Measurements from ENCODE around the gene PPP1R9B. TPM values are rescaled to one million over a fixed set of nuclear protein-coding genes. Genes with fewer than 3 reads are reported as not detected.
A peak's percentile ranks its signal among the peaks of the same experiment; 100 is the strongest.

PPP1R9B gene
- total RNA-seq, 4 donors from 2014 or later, result 20.2 to 46.3 (median 37.5) TPM

DNA sequence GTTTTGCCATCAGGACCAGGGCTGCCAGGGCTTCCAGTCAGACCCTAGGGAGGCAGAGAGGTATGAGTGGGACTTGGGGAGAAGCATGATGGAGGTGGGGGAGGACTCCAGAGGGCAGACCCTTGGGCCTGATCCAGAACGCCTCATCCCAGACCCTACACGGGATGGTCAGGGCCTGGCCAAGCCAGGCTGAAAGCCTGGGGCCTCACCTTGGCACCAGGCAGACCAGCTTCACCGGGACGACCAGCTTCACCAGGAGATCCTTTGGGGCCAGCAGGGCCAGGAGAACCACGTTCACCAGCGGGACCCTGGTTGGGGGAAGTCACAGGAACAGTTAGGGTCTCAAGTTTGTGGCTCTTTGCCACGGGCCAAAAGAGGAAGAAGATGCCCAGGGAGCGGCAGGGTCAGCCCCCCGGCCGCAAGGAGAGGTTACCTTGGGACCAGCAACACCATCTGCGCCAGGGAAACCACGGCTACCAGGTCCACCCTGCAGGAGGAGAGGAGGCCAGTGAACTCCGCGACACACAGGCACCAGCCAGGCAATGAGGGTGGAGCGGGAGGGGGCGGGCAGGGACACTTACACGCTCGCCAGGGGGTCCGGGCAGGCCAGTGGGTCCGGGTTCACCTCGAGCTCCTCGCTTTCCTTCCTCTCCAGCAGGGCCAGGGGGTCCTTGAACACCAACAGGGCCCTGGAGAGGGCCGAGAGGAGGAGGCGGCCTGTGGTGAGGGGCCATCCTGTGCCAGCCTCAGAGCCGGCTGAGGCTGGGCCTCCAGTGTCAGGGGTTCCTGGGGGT lies 43.9 kb upstream of the PPP1R9B start:
- DNase-seq (ENCODE audit: extremely low spot score), result no peak
- Histone ChIP-seq H3K27ac (replicated peaks in 1 of 4) (peak overlapping the region in 2 of 4 donors; percentile 93 to 94), H3K4me3 (no peak overlapping the region), H3K9me3 (no peaks in the 10 kb centered on the region), H3K36me3 (peaks cover 54 to 90% (median 88%) of the 10 kb centered on the region in 4 donors), H3K27me3 (no peaks in the 10 kb centered on the region), H3K4me1 (peaks cover 14 to 65% (median 54%) of the 10 kb centered on the region in 4 donors)
- WGBS, result 69% methylated on average over 22 of the region's 25 CpGs
- intact Hi-C loops (cut with DNase I), result no loop called here
- TF ChIP-seq CTCF (IDR thresholded peaks at IDR 0.05), result no peak
- no peak for TF ChIP-seq POLR2AphosphoS5 (IDR thresholded peaks at IDR 0.05)
- no peak for TF ChIP-seq EP300 (IDR thresholded peaks at IDR 0.05)
- TF ChIP-seq POLR2A (IDR thresholded peaks at IDR 0.05; ENCODE audit: low read depth), result no peak

GRCh38 chr17:50192618-50193291 lies 42.3 kb upstream of the PPP1R9B start:
- no peak for DNase-seq (ENCODE audit: extremely low spot score)
- 86% methylated on average over 14 of the region's 16 CpGs for WGBS
- TF ChIP-seq POLR2A (IDR thresholded peaks at IDR 0.05; ENCODE audit: low read depth) (no peak), EP300 (IDR thresholded peaks at IDR 0.05) (no peak), CTCF (IDR thresholded peaks at IDR 0.05) (no peak), POLR2AphosphoS5 (IDR thresholded peaks at IDR 0.05) (no peak)
- Histone ChIP-seq H3K4me3 (no peak overlapping the region), H3K36me3 (peaks cover 63 to 100% (median 99%) of the 10 kb centered on the region in 4 donors), H3K27me3 (no peaks in the 10 kb centered on the region), H3K4me1 (peaks cover 0 to 64% (median 41%) of the 10 kb centered on the region in 4 donors), H3K27ac (replicated peaks in 1 of 4) (peak overlapping the region in 1 of 4 donors; percentile 42), H3K9me3 (no peaks in the 10 kb centered on the region)
- intact Hi-C loops (cut with DNase I), result no loop called here

DNA sequence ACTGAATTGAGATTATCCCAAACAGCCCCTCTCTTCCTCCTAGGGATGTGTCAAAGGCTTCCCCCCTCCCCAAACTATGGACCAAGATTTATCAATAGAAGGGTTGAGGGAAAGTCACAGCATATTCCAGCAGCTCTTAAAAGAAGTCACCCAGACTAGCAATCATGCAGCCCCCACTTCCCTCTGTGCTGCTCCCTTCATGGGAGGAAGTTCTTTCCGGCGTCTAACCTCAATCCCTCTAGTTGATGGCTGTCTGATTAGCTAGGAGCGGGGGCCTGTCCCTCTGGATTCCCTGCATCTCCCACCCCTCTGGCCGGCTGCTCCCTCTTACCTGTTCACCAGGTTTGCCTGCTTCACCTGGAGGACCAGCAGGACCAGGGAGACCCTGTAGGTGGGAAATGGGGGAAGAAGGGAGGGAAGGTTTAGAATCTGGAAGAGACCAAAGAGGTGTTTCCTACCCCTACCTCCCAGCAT lies 41.7 kb upstream of the PPP1R9B start:
- peaks cover 0 to 59% (median 37%) of the 10 kb centered on the region in 4 donors for H3K4me1 ChIP-seq
- H3K27ac ChIP-seq (replicated peaks in 1 of 4), result peak overlapping the region in 1 of 4 donors; percentile 42
- WGBS, result 83% methylated on average over 4 of the region's 4 CpGs
- intact Hi-C loops (cut with DNase I), result no loop called here
- H3K27me3 ChIP-seq, result no peaks in the 10 kb centered on the region
- peaks cover 68 to 100% (median 99%) of the 10 kb centered on the region in 4 donors for H3K36me3 ChIP-seq
- no peak overlapping the region for H3K4me3 ChIP-seq
- DNase-seq (ENCODE audit: extremely low spot score), result no peak
- TF ChIP-seq POLR2A (IDR thresholded peaks at IDR 0.05; ENCODE audit: low read depth) (no peak), EP300 (IDR thresholded peaks at IDR 0.05) (no peak), CTCF (IDR thresholded peaks at IDR 0.05) (no peak), POLR2AphosphoS5 (IDR thresholded peaks at IDR 0.05) (no peak)
- no peaks in the 10 kb centered on the region for H3K9me3 ChIP-seq

GRCh38 chr17:50191359-50192143 lies 41.1 kb upstream of the PPP1R9B start:
- intact Hi-C loops (cut with DNase I), result no loop called here
- Histone ChIP-seq H3K4me3 (no peak overlapping the region), H3K27ac (replicated peaks in 1 of 4) (peak overlapping the region in 1 of 4 donors; percentile 42), H3K27me3 (no peaks in the 10 kb centered on the region), H3K4me1 (peaks cover 0 to 55% (median 33%) of the 10 kb centered on the region in 4 donors), H3K9me3 (no peaks in the 10 kb centered on the region), H3K36me3 (peaks cover 74 to 100% (median 99%) of the 10 kb centered on the region in 4 donors)
- WGBS, result 73% methylated on average over 14 of the region's 21 CpGs
- TF ChIP-seq POLR2A (IDR thresholded peaks at IDR 0.05; ENCODE audit: low read depth) (no peak), CTCF (IDR thresholded peaks at IDR 0.05) (no peak), EP300 (IDR thresholded peaks at IDR 0.05) (no peak), POLR2AphosphoS5 (IDR thresholded peaks at IDR 0.05) (no peak)
- DNase-seq (ENCODE audit: extremely low spot score), result no peak

Data from esophagus muscularis mucosa (tissue), 4 donors.